OCI-LY7 (cell line): ENCODE measurements around the gene TNFRSF9.

Experiments used
- EZH2phosphoT487 ChIP-seq: fragments of 200-600 bp; sonication (generic); IDR thresholded peaks from 2 replicates; pipeline ENCODE4 v1.6.1; 2018; ENCODE audit warnings: low read depth, borderline replicate concordance, mild to moderate bottlenecking, mixed run types, antibody characterized with exemption, low read length, moderate library complexity, mixed read lengths
- TF ChIP-seq, protein P1 (sequence below): fragments of 200-600 bp; sonication (generic); conservative IDR thresholded peaks from 2 replicates; pipeline ENCODE4 v1.5.1; 2014; ENCODE audit warnings: mild to moderate bottlenecking, antibody characterized with exemption, low read length, moderate library complexity, mixed read lengths

DNA sequence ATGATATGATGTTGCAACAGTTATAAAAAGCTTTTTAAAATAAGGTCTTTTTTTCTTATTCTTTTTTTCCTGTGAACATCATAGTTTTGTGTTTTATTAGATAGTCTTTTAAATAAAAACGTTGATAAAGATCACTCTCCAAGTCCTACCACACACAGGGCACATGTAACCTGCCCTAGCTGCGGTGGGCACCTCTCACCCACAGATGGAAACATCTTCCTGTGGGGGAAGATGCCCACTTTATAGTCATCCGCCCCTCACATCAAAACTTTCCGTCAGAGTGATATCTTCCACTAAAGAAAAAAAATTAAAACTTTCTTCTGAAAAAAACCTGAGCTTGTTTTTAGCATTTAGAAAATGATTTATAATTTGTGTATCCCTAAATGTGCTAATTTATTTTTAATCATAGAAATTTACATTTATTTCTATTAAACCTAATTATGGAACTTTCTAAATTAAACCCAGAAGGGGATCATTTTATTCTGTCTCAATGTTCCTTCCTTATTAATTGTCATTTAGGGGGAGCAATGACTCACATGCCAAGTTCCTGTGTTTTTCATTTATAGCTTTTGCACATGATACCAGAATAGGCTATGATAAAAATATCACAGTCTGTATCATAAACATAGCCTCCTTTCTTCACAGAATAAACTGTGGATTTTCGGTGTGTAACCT is 24.7 kb downstream of the TNFRSF9 start:
- TF ChIP-seq, protein P1, sequence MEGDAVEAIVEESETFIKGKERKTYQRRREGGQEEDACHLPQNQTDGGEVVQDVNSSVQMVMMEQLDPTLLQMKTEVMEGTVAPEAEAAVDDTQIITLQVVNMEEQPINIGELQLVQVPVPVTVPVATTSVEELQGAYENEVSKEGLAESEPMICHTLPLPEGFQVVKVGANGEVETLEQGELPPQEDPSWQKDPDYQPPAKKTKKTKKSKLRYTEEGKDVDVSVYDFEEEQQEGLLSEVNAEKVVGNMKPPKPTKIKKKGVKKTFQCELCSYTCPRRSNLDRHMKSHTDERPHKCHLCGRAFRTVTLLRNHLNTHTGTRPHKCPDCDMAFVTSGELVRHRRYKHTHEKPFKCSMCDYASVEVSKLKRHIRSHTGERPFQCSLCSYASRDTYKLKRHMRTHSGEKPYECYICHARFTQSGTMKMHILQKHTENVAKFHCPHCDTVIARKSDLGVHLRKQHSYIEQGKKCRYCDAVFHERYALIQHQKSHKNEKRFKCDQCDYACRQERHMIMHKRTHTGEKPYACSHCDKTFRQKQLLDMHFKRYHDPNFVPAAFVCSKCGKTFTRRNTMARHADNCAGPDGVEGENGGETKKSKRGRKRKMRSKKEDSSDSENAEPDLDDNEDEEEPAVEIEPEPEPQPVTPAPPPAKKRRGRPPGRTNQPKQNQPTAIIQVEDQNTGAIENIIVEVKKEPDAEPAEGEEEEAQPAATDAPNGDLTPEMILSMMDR = no peak
- TF ChIP-seq EZH2phosphoT487 = no peak
